Measurements from ENCODE around the gene ZNF518B.

The ZNF518B gene

GRCh38 chr4:10457255-10457801, at the start of gene ZNF518B:
Gene ZNF518B (minus strand): TSS chr4:10457426. CDS start chr4:10446328, 11,098 bp downstream.
- peak; percentile 28 for DNase-seq

- DNase-seq = no peak
Measured at GRCh38 chr4:10506077-10506476, 48.9 kb upstream of the ZNF518B start.

GRCh38 chr4:10504570-10505179, 47.4 kb upstream of the ZNF518B start:
- DNase-seq = no peak

- DNase-seq = no peak
Measured at GRCh38 chr4:10502717-10503116, 45.5 kb upstream of the ZNF518B start.

GRCh38 chr4:10500776-10501175, 43.5 kb upstream of the ZNF518B start:
- DNase-seq = no peak

GRCh38 chr4:10496200-10496599, 39.0 kb upstream of the ZNF518B start:
- no peak for DNase-seq

- DNase-seq = no peak
Measured at GRCh38 chr4:10495651-10496050, 38.4 kb upstream of the ZNF518B start.

GRCh38 chr4:10492464-10492863, 35.2 kb upstream of the ZNF518B start:
- no peak for DNase-seq

- DNase-seq = no peak
Measured at GRCh38 chr4:10491401-10491800, 34.2 kb upstream of the ZNF518B start.

- no peak for DNase-seq
Measured at GRCh38 chr4:10490996-10491395, 33.8 kb upstream of the ZNF518B start.

GRCh38 chr4:10482913-10483312, 25.7 kb upstream of the ZNF518B start:
- DNase-seq = no peak

GRCh38 chr4:10480616-10481015, 23.4 kb upstream of the ZNF518B start:
- no peak for DNase-seq

GRCh38 chr4:10478621-10479020, 21.4 kb upstream of the ZNF518B start:
- no peak for DNase-seq

- DNase-seq = no peak
Measured at GRCh38 chr4:10470505-10470904, 13.3 kb upstream of the ZNF518B start.

- no peak for DNase-seq
Measured at GRCh38 chr4:10466161-10466560, 8.9 kb upstream of the ZNF518B start.

GRCh38 chr4:10462876-10463275, 5.7 kb upstream of the ZNF518B start:
- no peak for DNase-seq

GRCh38 chr4:10461850-10462400, 4.7 kb upstream of the ZNF518B start:
- DNase-seq = no peak

GRCh38 chr4:10461091-10461849, 4.0 kb upstream of the ZNF518B start:
- no peak for DNase-seq

GRCh38 chr4:10460313-10461047, 3.3 kb upstream of the ZNF518B start:
- no peak for DNase-seq

GRCh38 chr4:10459305-10459704, 2.1 kb upstream of the ZNF518B start:
- no peak for DNase-seq

GRCh38 chr4:10458177-10458576, 951 bp upstream of the ZNF518B start:
- DNase-seq = no peak

GRCh38 chr4:10456595-10457254, 501 bp downstream of the ZNF518B start:
- no peak for DNase-seq

- no peak for DNase-seq
Measured at GRCh38 chr4:10456260-10456594, 999 bp downstream of the ZNF518B start.
